Spleen (tissue), 13 donors: ENCODE measurements around the gene G6PC2. TPM values are rescaled to one million over a fixed set of nuclear protein-coding genes. Genes with fewer than 3 reads are reported as not detected.

Source experiments
- DNase-seq: peaks from one replicate; pipeline ENCODE4 v3.0.0-alpha.2; 2020
- H3K27ac ChIP-seq, 8 donors: fragments of 200-600 bp; sonication (generic) in 7 of 8; 1 replicate in 4 of 8; 2 replicates in 4 of 8; pipeline versions ENCODE4 v1.5.0 to v1.8.0; 2016 to 2021; ENCODE audit warnings: inconsistent platforms in 4 of 8, mild to moderate bottlenecking in 4 of 8, moderate library complexity in 1 of 8
- H3K27me3 ChIP-seq, 7 donors: fragments of 200-600 bp; sonication (generic) in 6 of 7; replicated peaks in 1 of 7; 1 replicate in 4 of 7; 2 replicates in 3 of 7; pipeline versions ENCODE4 v1.5.0 to v1.8.0; 2016 to 2021; ENCODE audit warnings: inconsistent platforms in 3 of 7, mild to moderate bottlenecking in 1 of 7
- H3K36me3 ChIP-seq, 6 donors: fragments of 200-600 bp; sonication (generic) in 5 of 6; 1 replicate in 4 of 6; 2 replicates in 2 of 6; pipeline versions ENCODE4 v1.5.0 to v1.8.0; 2016 to 2021; ENCODE audit warnings: inconsistent platforms in 2 of 6
- H3K4me1 ChIP-seq, 6 donors: fragments of 200-600 bp; sonication (generic) in 5 of 6; 1 replicate in 3 of 6; 2 replicates in 3 of 6; pipeline versions ENCODE4 v1.5.0 to v1.8.0; 2016 to 2021; ENCODE audit warnings: inconsistent platforms in 3 of 6
- H3K4me3 ChIP-seq, 8 donors: fragments of 200-600 bp; sonication (generic) in 7 of 8; 1 replicate in 4 of 8; 2 replicates in 4 of 8; pipeline versions ENCODE4 v1.5.0 to v1.8.0; 2016 to 2021; ENCODE audit warnings: inconsistent platforms in 4 of 8, mild to moderate bottlenecking in 4 of 8, moderate library complexity in 2 of 8
- H3K9me3 ChIP-seq, 8 donors: fragments of 200-600 bp; sonication (generic) in 7 of 8; 1 replicate in 4 of 8; 2 replicates in 4 of 8; pipeline versions ENCODE4 v1.5.0 to v1.8.0; 2016 to 2021; ENCODE audit warnings: inconsistent platforms in 4 of 8
- POLR2A ChIP-seq, 3 donors: fragments of 450-650 bp; IDR thresholded peaks; one replicate each; pipeline ENCODE4 v1.5.1; 2017; ENCODE audit warnings: antibody characterized with exemption in 3 of 3, mild to moderate bottlenecking in 1 of 3
- POLR2AphosphoS5 ChIP-seq, 3 donors: sonication (generic); formaldehyde crosslinking; IDR thresholded peaks; one replicate each; pipeline ENCODE4 v1.5.1; 2017; ENCODE audit warnings: antibody characterized with exemption in 3 of 3
- WGBS, 5 donors: extraction: QIAGEN DNeasy Blood & Tissue Kit in 3 of 5; methylation state at CpG; one replicate each; pipeline versions ENCODE4 v1.1.5 to v1.1.7; 2013 to 2018; 5-methylcytosine and 5-hydroxymethylcytosine counted together
- intact Hi-C: fragments of 100-400 bp; cut with DNase I; formaldehyde crosslinking; loops from one replicate; pipeline ENCODE4 v1.15.0; 2023; ENCODE audit warnings: low total_unique reads
- long read RNA-seq, 2 donors: transcript quantifications; one replicate each; lab custom pipeline, GENCODE V29; 2026
- polyA plus RNA-seq, 3 donors: library from polyadenylated mRNA; stranded (reverse); fragments of 200-250 nt; gene quantifications; one replicate each; pipeline ENCODE4 v1.2.1, GENCODE V29; 2013
- total RNA-seq, 7 donors: library from RNA; depleted of rRNA in 3 of 7; stranded (reverse); fragments of >200 nt in 3 of 7; fragmentation: NEBNext Ultra II Directional in 4 of 7; extraction: Animal tissue kit (Norgen Biotek cat#: 25700) in 4 of 7; gene quantifications; one replicate each; pipeline versions ENCODE4 v1.1.0 to v1.2.1, GENCODE V29; 2016 to 2021
- TF ChIP-seq, protein P1 (sequence below), 11 experiments: fragments of 200-600 bp in 7 of 11; fragments of 450-650 bp in 4 of 11; sonication (generic) in 4 of 11; IDR thresholded peaks in 8 of 11; conservative IDR thresholded peaks in 3 of 11; 1 replicate in 7 of 11; 2 replicates in 4 of 11; pipeline versions ENCODE4 v1.4.0 to v1.8.0; 2016 to 2021; ENCODE audit warnings: antibody characterized with exemption in 11 of 11, inconsistent platforms in 4 of 11, mild to moderate bottlenecking in 1 of 11
- donor health status: healthy with polysubstance abuse.
- donor health status: DM: no; HTN: no; CAD: no; lungs with moderate emphysema.
- donor health status: DM: no; HTN: no; CAD: no.
- donor health status: Bipolar disorder and iron deficiency.
- donor health status: healthy.
- donor health status: DM: no; HTN: no; CAD: no.
- donor health status: DM: yes; HTN: yes; CAD: no.

Gene G6PC2, protein sequence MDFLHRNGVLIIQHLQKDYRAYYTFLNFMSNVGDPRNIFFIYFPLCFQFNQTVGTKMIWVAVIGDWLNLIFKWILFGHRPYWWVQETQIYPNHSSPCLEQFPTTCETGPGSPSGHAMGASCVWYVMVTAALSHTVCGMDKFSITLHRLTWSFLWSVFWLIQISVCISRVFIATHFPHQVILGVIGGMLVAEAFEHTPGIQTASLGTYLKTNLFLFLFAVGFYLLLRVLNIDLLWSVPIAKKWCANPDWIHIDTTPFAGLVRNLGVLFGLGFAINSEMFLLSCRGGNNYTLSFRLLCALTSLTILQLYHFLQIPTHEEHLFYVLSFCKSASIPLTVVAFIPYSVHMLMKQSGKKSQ
- total RNA-seq (not detected), polyA plus RNA-seq (not detected)
- long read RNA-seq, donor 1 = 0 reads
- long read RNA-seq, donor 2 = 0 reads

DNA sequence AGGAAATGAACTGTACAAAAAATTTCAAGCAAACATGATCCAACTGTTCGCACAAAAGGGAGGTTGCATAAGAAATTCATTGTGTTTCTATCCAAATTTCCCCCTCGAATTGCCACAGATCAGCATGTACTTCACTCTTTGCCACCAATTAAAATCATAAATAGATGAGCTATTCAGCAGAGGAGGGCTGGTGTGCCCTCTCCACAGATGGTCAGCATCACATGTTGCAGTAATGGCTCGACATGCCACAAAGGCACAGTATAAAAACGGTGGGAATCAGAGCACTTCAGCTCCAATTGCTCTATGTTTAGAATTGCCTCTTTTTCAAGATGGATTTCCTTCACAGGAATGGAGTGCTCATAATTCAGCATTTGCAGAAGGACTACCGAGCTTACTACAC lies at the start of gene G6PC2:
G6PC2 (plus strand) TSS at position 289 of the 400 bp plus-strand sequence; CDS start at position 330, 41 bp downstream.
- DNase-seq = no peak
- 63 to 81% (median 70%) methylated on average over 5 of the region's 5 CpGs for WGBS, 5 donors
- H3K27me3 ChIP-seq = peaks cover 0 to 14% (median 0%) of the 10 kb centered on the region in 7 donors
- no peak within 1 kb of the TSS for H3K27ac ChIP-seq
- H3K4me1 ChIP-seq = no peaks in the 10 kb centered on the region
- H3K9me3 ChIP-seq = no peaks in the 10 kb centered on the region
- H3K36me3 ChIP-seq = no peaks in the 10 kb centered on the region
- no peak for TF ChIP-seq POLR2A (IDR thresholded peaks at IDR 0.05)
- TF ChIP-seq POLR2AphosphoS5 (IDR thresholded peaks at IDR 0.05) = no peak
- TF ChIP-seq, protein P1, sequence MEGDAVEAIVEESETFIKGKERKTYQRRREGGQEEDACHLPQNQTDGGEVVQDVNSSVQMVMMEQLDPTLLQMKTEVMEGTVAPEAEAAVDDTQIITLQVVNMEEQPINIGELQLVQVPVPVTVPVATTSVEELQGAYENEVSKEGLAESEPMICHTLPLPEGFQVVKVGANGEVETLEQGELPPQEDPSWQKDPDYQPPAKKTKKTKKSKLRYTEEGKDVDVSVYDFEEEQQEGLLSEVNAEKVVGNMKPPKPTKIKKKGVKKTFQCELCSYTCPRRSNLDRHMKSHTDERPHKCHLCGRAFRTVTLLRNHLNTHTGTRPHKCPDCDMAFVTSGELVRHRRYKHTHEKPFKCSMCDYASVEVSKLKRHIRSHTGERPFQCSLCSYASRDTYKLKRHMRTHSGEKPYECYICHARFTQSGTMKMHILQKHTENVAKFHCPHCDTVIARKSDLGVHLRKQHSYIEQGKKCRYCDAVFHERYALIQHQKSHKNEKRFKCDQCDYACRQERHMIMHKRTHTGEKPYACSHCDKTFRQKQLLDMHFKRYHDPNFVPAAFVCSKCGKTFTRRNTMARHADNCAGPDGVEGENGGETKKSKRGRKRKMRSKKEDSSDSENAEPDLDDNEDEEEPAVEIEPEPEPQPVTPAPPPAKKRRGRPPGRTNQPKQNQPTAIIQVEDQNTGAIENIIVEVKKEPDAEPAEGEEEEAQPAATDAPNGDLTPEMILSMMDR (IDR thresholded peaks at IDR 0.05 in 8 of 11, conservative IDR thresholded peaks at IDR 0.05 in 3 of 11) = no peak
- H3K4me3 ChIP-seq = no peak within 1 kb of the TSS
- intact Hi-C loops = no loop called here

DNA sequence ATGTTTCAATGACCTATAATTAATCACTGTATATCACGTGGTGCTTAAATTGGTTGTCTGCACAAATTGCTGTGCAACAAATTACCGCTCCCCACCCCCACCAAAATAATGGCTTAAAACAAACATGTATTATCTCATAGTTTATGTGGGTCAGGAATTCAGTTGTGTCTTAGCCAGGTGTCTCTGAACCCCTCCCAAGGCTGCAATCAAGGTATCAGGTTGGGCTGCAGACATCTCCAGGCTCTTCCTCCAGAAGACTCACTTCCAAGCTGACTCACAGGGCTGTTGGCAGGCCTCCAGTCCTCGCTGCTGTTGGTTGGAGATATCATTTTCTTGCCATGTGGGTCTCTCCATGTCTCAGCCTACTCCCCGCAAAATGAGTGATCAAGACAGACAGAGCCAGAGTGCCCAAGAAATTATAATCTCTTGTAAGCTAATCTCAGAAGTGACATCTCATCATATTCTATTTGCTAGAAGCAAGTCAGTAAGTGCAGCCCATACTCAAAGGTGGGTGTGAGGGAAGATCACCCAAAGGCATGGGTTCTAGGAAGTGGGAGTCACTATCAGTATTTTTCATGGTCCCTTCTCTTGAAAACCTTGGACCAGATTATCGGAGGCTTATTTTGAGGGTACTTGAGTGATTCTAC lies 49.3 kb upstream of the G6PC2 start:
- Histone ChIP-seq H3K4me3 (no peak overlapping the region), H3K27ac (no peak overlapping the region), H3K36me3 (peaks cover 0 to 20% (median 0%) of the 10 kb centered on the region in 6 donors), H3K27me3 (no peaks in the 10 kb centered on the region), H3K9me3 (no peaks in the 10 kb centered on the region), H3K4me1 (no peaks in the 10 kb centered on the region)
- intact Hi-C loops = no loop called here
- 78 to 93% (median 85%) methylated on average over 5 of the region's 5 CpGs for WGBS, 5 donors
- TF ChIP-seq, protein P1 (IDR thresholded peaks at IDR 0.05 in 8 of 11, conservative IDR thresholded peaks at IDR 0.05 in 3 of 11) = no peak
- TF ChIP-seq POLR2A (IDR thresholded peaks at IDR 0.05) (no peak), POLR2AphosphoS5 (IDR thresholded peaks at IDR 0.05) (no peak)
- DNase-seq = no peak

DNA sequence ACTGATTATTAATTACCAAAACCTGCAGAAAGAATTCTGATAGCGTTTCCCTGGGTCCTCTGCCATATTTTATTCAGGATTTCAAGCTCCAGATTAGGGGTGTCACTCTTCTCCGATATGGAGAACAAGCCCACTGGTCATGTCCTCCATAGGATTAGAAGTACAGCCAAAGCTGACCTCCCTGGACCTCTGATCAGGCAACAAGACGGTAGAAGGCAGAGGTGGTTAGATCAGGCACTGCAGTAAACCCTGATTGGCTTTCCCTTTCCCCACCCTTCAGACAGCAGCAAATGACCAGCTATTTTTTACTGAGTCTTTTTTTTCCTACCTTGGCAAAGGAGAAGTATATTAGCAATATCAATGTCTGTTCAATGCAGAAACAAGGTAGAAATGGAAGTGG lies 48.6 kb upstream of the G6PC2 start:
- Histone ChIP-seq H3K4me3 (no peak overlapping the region), H3K36me3 (peaks cover 0 to 24% (median 0%) of the 10 kb centered on the region in 6 donors), H3K4me1 (no peaks in the 10 kb centered on the region), H3K27me3 (no peaks in the 10 kb centered on the region), H3K27ac (no peak overlapping the region), H3K9me3 (no peaks in the 10 kb centered on the region)
- 33 to 70% (median 58%) methylated on average over 3 of the region's 3 CpGs for WGBS, 5 donors
- intact Hi-C loops = no loop called here
- TF ChIP-seq POLR2AphosphoS5 (IDR thresholded peaks at IDR 0.05) = no peak
- TF ChIP-seq, protein P1 (IDR thresholded peaks at IDR 0.05 in 8 of 11, conservative IDR thresholded peaks at IDR 0.05 in 3 of 11) = no peak
- TF ChIP-seq POLR2A (IDR thresholded peaks at IDR 0.05) = no peak
- no peak for DNase-seq

DNA sequence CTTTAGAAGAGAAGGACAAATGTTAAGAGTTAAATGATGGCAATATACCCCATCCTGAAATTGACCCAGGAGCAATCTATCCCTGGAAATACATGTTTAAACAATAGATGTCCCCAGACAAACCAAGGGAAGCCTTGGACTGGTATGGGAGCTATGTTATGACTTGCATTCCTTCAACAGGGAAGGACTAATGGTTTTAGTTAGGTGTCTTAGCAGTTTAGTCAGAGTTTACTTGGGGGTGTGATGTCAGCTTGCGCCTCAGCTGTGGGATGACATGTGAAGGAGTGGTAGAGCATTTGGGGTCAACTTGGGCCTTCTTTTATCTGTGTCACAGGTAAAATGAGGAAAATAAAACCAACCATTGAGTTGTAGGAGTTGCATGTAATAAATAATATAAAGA lies 47.6 kb upstream of the G6PC2 start:
- H3K4me3 ChIP-seq = no peak overlapping the region
- no peak for DNase-seq
- H3K4me1 ChIP-seq = no peaks in the 10 kb centered on the region
- 96 to 100% (median 100%) methylated on average over 1 of the region's 1 CpG for WGBS, 5 donors
- H3K9me3 ChIP-seq = no peaks in the 10 kb centered on the region
- peaks cover 0 to 34% (median 0%) of the 10 kb centered on the region in 6 donors for H3K36me3 ChIP-seq
- TF ChIP-seq, protein P1 (IDR thresholded peaks at IDR 0.05 in 8 of 11, conservative IDR thresholded peaks at IDR 0.05 in 3 of 11) = no peak
- H3K27ac ChIP-seq = no peak overlapping the region
- intact Hi-C loops = no loop called here
- H3K27me3 ChIP-seq = no peaks in the 10 kb centered on the region
